Mucosa of rectum (tissue), 2 donors: ENCODE data around the gene BMAL1.
"Not testable (repeated sequence)": the region's sequence is repeated elsewhere in the genome, so short reads cannot be mapped to it uniquely, and the experiment has no call there.

Source experiments
- H3K27ac ChIP-seq, 2 donors: one replicate each; pipeline ENCODE4 v1.7.0; 2013; ENCODE audit warnings: inconsistent platforms in 2 of 2, low read depth in 2 of 2, low read length in 2 of 2
- H3K27me3 ChIP-seq, 2 donors: one replicate each; pipeline ENCODE4 v1.7.0; 2013; ENCODE audit warnings: low read length in 2 of 2; ENCODE audit not compliant: control insufficient read depth in 2 of 2, insufficient read depth in 2 of 2
- H3K36me3 ChIP-seq, 2 donors: one replicate each; pipeline ENCODE4 v1.7.0; 2013; ENCODE audit warnings: low read length in 2 of 2; ENCODE audit not compliant: control insufficient read depth in 2 of 2, insufficient read depth in 2 of 2
- H3K4me1 ChIP-seq, 2 donors: one replicate each; pipeline ENCODE4 v1.7.0; 2013; ENCODE audit warnings: low read length in 2 of 2, mild to moderate bottlenecking in 1 of 2; ENCODE audit not compliant: control insufficient read depth in 2 of 2, insufficient read depth in 2 of 2
- H3K4me3 ChIP-seq, 2 donors: one replicate each; pipeline ENCODE4 v1.7.0; 2013; ENCODE audit warnings: low read length in 2 of 2
- H3K9ac ChIP-seq, 2 donors: one replicate each; pipeline ENCODE4 v1.7.0; 2013; ENCODE audit warnings: low read length in 2 of 2, low read depth in 1 of 2, mild to moderate bottlenecking in 1 of 2
- H3K9me3 ChIP-seq, 2 donors: one replicate each; pipeline ENCODE4 v1.7.0; 2013; ENCODE audit warnings: low read length in 2 of 2; ENCODE audit not compliant: control insufficient read depth in 2 of 2
- donor health status: healthy.
- donor health status: Normal muscosa, but diverticular disease.

The BMAL1 gene

GRCh38 chr11:13434247-13435205 is 156.9 kb downstream of the BMAL1 start:
- Histone ChIP-seq H3K27ac (no peak overlapping the region), H3K4me1 (peaks cover 2% of the 10 kb centered on the region in 2 donors), H3K9me3 (no peaks in the 10 kb centered on the region), H3K9ac (no peak overlapping the region), H3K36me3 (no peaks in the 10 kb centered on the region), H3K27me3 (no peaks in the 10 kb centered on the region), H3K4me3 (no peak overlapping the region)

DNA sequence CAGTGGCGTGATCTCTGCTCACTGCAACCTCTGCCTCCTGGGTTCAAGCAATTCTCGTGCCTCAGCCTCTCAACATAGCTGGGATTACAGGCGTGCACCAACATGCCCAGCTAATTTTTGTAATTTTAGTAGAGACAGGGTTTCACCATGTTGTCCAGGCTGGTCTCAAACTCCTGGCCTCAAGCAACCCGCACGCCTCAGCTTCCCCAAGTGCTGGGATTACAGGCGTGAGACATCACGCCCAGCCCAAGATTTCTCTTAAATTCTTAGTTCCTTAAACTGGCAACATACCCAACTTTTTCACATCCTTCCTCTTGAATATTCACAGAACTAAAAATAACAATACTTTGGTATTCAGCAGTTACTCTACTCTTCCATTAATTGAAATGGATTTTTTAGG is 159.2 kb downstream of the BMAL1 start:
- H3K9me3 ChIP-seq, H3K27ac ChIP-seq, H3K9ac ChIP-seq, H3K36me3 ChIP-seq, H3K27me3 ChIP-seq, H3K4me3 ChIP-seq: not testable (repeated sequence)
- H3K4me1 ChIP-seq: peaks cover 2 to 10% of the 10 kb centered on the region in 2 donors
